GM19328 (cell line): ENCODE results near the gene ADM2.
"Not testable (repeated sequence)": the region's sequence is repeated elsewhere in the genome, so short reads cannot be mapped to it uniquely, and the experiment has no call there.

Source experiments
- ATAC-seq: cut with Tn5 transposase; IDR thresholded peaks from one replicate; pipeline ENCODE4 v1.9.1; 2021; ENCODE audit warnings: mild to moderate bottlenecking, moderate library complexity; ENCODE audit not compliant: unreplicated experiment

Gene ADM2

DNA sequence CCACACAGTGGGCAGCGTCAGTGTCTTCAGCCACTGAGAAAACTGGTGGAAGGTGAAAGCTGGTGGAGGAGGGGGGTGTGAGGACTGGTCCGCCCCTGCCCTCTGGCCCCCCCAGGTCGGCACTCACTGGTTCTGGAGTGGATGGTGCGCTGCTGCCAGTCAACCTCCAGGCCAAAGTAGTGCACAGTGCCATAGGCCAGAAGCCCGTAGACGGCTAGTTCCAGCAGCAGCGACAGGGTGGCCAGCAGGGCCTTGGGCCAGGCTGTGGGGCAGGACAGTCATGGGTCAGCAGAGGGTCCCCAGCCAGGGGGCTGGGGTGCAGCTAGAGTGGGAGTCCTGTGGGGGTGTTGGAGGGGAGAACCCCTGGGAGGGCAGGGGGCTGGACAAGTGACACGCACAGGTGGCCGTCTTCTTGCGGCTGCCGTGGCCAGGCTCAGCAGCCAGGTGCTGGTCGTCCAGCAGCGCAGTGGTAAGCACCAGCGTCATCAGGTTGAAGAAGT is 24.0 kb downstream of the ADM2 start:
- ATAC-seq = no peak

DNA sequence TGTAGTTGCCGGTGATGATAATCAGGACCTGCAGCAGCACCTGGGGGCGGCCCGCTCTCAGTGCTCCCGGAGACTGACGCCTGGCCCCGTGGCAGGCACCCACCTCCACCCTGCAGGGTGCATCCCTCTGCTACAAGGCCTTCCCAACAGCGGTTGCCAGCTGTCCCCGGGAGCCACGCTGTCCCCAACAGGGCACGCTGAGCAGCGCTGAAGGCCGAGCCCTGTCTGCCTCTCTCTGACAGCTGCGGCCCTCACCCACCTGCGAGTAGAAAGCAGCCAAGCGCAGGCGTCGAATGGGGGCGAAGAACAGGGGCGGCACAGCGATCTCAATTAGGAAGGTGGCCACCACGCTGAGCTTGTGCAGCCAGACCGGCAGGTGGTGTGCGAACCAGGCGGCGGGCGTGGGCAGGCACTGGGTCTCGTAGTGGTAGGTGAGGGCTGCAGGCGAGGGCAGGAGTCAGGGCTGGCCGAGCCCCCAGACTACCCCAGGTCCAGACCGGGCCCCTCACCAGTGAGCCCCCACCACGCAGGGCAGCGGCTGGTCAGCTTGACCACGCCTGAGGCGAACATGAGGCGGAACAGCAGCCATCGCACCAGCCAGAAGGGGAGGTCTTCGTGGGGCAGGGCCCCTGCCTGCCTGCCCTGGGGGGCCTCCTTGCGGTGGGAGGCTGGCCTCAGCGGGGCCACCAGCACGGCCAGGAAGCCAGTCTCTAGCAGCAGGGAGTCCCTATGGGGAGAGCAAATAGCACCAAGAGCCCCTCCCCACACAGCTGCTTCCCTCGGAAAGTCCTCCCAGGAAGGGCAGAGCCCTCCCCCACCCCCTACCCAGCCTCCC is 24.6 kb downstream of the ADM2 start:
- ATAC-seq = no peak

DNA sequence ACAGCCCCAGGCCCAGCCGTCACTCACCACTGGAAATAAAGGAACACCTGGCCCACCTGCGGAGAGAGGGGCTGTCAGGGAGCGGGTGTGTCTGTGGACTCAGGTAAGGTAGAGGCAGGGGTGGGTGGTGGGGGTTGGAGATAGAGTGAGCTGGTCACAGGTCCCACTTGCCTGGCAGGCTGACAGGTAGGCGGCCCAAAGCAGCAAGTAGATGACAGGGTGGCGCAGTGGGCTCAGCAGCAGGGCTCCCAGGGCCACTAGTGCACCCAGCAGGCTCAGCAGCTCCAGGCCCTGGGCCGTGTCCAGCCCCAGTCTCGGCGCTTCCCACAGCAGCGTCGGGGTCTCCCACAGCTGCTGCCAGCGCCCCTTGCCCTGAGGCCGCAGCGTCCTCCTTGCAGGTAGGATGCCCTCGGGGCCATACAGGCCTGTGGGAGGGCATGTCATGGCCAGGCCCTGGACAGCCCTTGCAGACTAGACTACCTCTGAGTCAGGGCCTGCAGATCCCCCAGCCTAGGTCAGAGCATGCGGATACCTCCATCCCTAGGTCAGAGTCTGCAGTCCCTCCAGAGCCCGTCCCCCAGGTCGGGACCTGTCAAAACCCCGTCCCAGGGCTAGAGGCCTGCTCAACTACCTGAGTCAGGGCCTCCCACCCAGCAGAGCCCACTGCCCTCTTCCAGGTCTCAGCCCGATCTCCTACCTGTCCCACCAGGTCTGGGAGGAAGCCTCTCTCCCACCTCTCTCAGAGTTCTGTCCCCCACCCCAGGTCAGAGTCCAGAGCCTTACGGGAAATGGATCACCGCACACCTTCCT is 25.5 kb downstream of the ADM2 start:
- no peak for ATAC-seq

DNA sequence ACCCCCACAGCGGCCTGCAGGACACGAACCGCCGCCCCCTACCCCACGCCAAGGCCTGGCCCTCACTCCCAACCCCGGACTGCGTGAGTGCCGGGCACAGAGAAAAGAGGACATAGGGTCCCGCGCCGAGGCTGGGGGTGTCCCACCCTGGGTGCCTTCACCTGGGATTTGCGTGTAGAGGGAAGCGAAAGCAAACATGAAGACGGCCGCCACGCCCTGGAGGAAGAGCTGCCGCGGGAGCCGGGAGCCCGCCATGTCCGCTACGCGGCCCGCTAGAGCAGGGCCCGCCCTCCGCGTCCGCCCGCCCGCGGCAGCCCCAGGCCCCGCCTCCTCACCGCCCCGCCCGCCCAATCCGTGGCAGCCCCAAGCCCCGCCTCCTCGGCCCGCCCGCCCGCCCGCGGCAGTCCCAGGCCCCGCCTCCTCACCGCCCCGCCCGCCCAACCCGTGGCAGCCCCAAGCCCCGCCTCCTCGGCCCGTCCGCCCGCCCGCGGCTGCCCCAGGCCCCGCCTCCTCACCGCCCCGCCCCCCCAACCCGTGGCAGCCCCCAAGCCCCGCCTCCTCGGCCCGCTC is 26.2 kb downstream of the ADM2 start, which contains the start of gene LMF2:
Gene LMF2 (minus strand): TSS at position 282 of the 570 bp plus-strand sequence. CDS start 27 bp downstream, at position 255.
- peak; percentile 44 for ATAC-seq

DNA sequence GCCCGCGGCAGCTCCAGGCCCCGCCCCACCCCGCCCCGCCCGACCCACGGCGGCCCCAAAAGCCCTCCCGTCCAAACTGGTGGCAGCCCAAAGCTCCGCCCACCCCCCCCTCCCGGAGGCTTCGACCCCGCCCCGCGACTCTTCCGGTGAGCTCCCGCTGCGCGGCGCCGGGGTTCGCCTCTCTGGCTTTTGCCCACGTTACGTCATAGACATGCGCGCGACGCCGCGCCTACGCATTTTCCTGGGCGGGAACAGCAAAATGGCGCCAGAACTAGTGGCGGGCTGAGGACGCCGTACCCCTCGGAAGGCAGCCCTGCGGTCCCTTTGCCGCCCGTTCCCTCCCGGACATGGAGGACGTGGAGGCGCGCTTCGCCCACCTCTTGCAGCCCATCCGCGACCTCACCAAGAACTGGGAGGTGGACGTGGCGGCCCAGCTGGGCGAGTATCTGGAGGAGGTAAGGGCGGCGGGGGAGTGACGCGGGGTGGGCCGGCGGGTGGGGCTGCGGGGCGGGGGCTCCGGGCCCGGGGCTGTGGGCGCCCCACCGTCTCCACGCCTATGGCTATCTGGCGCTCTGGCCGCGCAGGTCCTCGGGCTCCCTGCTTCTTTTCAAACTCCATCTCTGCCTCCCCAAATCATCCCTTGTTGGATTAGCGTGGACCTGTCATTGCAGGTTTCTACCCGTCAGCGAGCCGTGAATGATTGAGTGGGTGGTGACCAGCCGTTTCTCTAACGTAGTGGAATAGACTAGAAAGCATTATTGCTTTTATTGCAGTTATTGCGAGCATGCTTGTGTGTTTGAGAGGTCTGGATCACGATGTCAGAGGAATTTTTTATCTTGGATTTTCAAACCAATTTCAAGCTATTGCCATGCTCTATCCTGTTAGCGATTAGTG is 26.9 kb downstream of the ADM2 start, which contains the start of gene NCAPH2:
Gene NCAPH2 (plus strand): TSS at position 234 of the 894 bp plus-strand sequence. CDS start 114 bp downstream, at position 348.
- ATAC-seq = peak; percentile 67

DNA sequence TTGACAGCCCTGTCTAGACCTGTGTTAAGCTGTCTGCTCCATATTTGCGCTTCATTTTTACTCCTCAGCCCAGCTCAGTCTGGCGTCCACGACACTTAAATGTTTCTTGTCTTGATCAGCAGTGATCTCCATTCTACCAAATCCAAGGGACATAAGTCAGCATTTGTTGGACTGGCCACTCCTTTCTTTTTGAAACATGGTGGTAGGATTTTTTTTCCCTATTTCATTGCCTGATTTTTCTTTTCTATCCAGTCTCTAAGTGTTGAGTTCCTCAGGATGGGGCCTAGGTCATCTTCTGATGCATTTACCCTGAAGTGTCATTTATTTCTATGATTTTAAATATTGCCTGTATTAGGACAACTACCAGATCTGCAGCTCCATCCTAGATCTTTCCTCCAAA is 27.6 kb downstream of the ADM2 start:
- ATAC-seq = no peak

DNA sequence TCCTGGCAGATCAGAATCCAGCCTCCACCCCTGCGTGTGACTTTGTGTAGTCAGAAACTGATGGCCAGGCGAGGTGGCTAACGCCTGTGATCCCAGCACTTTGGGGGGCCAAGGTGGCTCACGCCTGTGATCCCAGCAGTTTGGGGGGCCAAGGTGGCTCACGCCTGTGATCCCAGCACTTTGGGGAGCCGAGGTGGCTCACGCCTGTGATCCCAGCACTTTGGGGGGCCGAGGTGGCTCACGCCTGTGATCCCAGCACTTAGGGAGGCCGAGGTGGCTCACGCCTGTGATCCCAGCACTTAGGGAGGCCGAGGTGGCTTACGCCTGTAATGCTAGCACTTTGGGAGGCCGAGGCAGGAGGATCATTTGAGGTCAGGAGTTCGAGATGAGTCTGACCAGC is 31.8 kb downstream of the ADM2 start:
- no peak for ATAC-seq

DNA sequence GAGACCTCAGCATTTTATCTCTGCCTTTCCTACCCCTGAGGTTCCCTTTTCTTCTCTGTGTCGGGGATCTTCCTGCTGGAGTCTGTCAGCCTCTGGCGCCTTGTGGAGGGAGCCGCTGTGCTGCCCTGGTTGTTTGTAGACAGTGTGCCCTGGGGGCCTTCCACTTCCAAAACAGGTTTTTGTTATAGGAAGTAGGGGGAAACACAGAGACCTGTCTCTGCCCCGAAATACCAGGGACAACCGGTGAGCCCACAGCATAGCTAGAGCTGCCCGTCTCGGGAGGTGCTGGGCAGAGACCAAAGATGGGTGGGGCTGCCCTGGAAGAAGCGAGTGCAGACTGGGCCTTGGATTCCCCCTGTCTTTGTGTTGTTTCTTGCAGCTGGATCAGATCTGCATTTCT is 34.7 kb downstream of the ADM2 start:
- ATAC-seq = no peak

DNA sequence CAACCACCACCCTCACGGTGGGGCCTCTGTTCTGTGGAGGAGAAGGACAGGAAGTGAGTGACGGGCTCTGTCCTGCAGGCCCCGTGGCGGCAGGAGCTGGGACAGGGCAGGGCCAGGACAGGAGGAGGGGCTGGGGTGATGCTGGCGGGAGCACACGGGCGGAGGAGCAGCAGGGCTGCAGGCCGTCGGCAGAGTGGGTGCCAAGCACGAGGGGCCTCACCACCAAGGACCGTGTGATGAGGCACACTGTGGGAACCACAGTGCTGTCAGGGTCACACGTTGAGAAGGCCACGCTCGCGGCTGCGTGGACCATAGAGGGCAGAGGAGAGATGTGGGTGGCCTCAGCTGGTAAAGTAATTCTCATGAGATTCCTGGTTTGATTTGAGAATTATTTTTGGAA is 35.5 kb downstream of the ADM2 start:
- ATAC-seq = no peak

DNA sequence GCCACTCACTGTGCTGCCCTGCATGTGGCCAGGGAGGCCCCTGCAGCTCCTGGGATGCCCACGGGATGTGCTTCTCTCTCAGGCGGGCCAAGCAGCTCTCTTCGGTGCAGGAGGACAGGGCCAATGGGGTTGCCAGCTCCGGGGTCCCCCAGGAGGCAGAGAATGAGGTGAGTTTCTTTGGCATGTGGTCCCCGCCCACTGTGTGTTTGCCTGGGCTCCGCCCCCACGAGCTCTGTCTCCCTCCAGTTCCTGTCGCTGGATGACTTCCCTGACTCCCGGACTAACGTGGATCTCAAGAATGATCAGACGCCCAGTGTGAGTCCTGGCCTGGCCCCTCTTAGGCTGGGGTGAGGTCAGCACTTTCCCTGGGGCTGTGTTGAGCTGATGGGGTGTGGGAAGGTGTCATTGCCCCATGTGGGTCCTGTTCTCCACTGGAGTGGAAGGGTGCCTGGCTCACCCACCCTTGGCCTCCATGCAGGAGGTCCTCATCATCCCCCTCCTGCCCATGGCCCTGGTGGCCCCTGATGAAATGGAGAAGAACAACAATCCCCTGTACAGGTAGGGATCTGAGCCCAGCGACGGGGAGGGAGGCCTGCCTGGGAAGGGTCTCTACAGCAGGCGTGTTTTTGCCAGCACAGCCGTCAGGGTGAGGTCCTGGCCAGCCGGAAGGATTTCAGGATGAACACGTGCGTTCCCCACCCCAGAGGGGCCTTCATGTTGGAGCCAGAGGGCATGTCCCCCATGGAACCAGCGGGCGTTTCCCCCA is 36.3 kb downstream of the ADM2 start:
- no peak for ATAC-seq

DNA sequence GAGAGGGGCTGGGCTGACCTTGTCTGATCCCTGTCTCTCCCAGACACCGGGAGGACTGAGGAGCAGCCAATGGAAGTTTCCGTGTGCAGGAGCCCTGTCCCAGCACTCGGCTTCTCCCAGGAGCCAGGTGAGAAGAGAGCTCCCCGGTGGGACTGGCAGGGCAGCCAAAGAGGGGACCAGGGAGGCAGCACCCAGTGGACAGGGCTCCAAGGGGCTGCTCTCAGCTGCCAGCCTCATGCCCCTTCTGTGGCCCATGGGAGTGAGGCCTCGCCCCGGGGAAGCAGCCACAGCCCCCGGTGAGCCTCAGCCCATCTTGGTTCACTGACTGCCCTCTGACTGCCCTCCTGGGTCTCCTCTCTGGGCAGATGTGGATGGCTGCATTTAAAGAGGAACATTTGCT is 37.3 kb downstream of the ADM2 start:
- ATAC-seq = no peak

DNA sequence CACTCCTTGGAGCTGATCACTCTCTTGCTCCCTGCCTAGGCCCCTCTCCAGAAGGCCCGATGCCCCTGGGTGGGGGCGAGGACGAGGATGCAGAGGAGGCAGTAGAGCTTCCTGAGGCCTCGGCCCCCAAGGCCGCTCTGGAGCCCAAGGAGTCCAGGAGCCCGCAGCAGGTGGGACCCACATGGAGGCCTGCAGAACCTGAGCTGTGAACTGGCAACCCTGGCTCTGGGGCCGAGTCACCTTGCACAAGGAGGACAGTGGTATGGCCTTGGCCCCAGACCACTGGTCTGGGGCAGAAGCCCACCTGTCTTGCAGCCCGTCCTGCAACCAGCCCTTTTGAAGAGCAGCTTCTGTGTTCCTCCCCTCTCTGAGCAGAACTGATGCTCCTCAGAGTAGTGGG is 37.8 kb downstream of the ADM2 start:
- ATAC-seq = no peak

DNA sequence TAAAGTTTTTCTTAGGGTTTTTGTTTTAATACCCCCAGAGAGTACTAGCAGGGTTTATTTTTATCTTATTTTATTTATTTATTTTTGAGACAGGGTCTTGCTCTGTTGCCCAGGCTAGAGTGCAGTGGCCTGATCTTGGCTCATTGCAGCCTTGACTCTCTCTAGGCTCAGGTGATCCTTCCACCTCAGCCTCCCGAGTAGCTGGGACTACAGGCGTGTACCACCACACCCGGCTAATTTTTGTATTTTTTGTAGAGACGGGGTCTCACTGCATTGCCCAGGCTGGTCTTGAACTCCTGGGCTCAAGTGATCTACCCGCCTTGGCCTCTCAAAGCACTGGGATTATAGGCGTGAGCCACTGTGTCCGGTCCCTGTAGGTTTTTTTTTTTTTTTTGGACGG is 38.8 kb downstream of the ADM2 start:
- not testable (repeated sequence) for ATAC-seq

DNA sequence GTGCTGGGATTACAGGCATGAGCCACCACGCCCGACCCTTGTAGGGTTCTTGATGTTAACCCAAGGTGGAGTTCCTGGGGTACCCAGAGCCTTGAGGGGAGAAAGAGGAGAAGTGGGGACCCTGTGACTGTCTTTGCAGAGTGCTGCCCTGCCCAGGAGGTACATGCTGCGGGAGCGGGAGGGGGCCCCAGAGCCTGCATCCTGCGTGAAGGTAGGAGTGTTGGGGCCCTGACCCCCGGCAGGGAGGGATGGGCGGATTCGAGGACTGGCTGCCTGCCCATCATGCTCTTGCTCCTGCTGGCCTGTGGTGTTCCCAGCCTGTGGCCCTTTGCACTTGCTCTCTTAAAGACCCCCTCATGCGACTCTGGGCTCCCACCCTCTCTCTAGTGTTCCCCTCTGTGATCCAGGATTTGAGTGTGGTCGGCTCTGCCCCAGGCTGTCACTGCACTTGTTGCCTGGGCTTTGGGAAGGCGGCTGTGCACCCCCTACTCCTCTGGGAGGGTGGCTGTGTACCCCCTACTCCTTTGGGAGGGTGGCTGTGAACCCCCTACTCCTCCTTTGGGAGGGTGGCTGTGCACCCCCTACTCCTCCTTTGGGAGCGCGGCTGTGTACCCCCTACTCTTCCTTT is 39.6 kb downstream of the ADM2 start:
- ATAC-seq = no peak

DNA sequence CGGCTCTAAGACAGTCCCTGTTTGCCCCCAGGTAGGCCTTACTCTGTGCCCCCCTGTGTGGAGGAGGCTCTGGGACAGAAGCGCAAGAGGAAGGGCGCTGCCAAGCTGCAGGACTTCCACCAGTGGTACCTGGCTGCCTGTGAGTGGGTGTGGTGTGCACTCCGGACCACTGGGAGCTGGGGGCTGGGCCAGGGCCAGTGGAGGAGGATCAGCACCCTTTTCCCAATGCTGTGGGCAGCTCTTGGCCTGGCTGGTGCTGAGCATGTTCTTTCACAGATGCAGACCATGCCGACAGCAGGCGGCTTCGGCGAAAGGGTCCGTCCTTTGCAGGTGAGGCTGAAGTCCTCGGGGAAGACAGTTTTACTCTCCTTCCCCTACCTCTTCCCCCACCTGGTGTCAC is 40.4 kb downstream of the ADM2 start:
- no peak for ATAC-seq

DNA sequence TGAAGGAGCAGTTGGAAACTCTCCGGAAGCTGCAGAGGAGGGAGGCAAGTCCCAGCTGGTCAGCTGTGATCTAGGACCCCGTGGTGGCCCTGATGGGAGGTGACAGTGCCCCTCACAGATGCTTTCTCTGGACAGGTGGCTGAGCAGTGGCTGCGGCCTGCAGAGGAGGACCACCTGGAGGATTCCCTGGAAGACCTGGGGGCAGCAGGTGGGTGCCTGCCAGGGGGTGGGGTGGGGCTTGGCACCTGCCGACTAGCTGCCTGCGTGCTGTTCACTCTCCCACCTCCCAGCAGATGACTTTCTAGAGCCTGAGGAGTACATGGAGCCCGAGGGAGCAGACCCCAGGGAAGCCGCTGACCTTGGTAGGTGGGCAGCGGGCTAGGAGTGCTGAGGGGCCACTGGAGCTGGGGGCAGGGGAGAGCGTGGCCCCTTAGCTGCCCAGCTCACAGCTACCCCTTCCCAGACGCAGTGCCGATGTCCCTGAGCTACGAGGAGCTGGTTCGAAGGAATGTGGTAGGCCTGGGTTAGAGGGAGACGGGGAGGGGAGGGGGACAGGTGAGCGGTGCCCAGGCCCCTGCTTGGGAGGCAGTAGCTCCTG is 41.0 kb downstream of the ADM2 start:
- no peak for ATAC-seq

DNA sequence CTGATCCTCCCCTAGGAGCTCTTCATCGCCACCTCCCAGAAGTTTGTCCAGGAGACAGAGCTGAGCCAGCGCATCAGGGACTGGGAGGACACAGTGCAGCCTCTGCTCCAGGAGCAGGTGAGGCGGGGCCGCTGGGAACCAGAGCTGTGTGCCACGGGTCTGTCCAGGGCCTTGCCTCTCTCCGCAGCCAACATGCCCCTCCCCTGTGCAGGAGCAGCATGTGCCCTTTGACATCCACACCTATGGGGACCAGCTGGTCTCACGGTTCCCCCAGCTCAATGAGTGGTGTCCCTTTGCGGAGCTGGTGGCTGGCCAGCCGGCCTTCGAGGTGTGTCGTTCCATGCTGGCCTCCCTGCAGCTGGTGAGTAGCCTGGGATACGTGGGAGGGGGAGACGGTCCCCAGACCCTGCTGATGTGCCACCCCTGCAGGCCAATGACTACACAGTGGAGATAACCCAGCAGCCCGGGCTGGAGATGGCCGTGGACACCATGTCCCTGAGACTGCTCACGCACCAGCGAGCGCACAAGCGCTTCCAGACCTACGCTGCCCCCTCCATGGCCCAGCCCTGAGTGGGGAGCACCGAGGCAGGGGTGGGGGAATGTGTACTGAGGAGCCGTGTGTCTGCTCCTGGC is 41.6 kb downstream of the ADM2 start:
- no peak for ATAC-seq

DNA sequence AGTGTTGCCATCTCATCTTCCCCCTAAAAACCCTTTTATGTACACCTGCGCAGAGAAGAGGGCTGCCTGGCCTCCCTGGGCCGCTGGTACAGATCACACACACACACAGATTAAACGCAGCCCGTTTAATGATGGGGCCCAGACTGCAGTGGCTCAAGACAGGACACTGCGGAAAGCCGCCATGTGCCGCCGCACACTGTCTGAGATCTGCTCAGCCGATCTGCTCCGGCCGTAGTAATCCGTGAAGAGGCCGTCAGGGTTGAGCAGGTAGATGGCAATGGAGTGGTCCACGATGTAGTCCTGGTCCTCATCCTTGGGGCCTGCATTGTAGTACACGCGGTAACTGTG is 42.1 kb downstream of the ADM2 start:
- no peak for ATAC-seq
